ENCODE results near the gene LRMDA. TPM values are rescaled to one million over a fixed set of nuclear protein-coding genes. Genes with fewer than 3 reads are reported as not detected.

LRMDA gene
- polyA plus RNA-seq, 3 donors, result 39.8 to 59.6 (median 56.4) TPM

GRCh38 chr10:75468612-75469005 lies 37.2 kb downstream of the LRMDA start:
- peak overlapping the region; percentile 74 to 94 (median 90) for H3K27ac Mint-ChIP-seq
- peaks cover 45 to 51% of the 10 kb centered on the region in 2 donors for H3K4me1 ChIP-seq (ENCODE audit: control insufficient read depth in 1 of 2, insufficient read depth in 2 of 2, low read length in 2 of 2)
- peaks cover 80% of the 10 kb centered on the region for H3K79me2 ChIP-seq (ENCODE audit: insufficient read depth, low read length)
- no peak for TF ChIP-seq CTCF (IDR thresholded peaks at IDR 0.05)
- peak overlapping the region; percentile 39 for H3K4me2 ChIP-seq (replicated peaks; ENCODE audit: extremely low read depth, low read length, poor library complexity, severe bottlenecking)
- peaks cover 59% of the 10 kb centered on the region for H3K4me1 Mint-ChIP-seq
- peaks cover 0 to 6% of the 10 kb centered on the region in 2 donors for H3K36me3 ChIP-seq (replicated peaks in 1 of 2; ENCODE audit: control insufficient read depth in 1 of 2, insufficient read depth in 2 of 2, low read length in 2 of 2)
- intact Hi-C loops (cut with micrococcal nuclease), result loop anchor here (10.0 kb wide), 2 partner anchors 46 to 56 kb away; no protein-coding TSS in a partner anchor
- H2AFZ ChIP-seq (ENCODE audit: insufficient read depth, low read depth, low read length, poor library complexity, severe bottlenecking), result peak overlapping the region; percentile 48
- WGBS (ENCODE audit: insufficient coverage), result no CpG with 5 or more reads among the region's 7 CpGs
- peak overlapping the region; percentile 36 to 73 for H3K27ac ChIP-seq (ENCODE audit: low read depth in 1 of 2, low read length in 2 of 2)
- H3K36me3 Mint-ChIP-seq, result peaks cover 31 to 48% of the 10 kb centered on the region in 2 donors
- no peaks in the 10 kb centered on the region for H3K9me3 ChIP-seq (replicated peaks in 1 of 2; ENCODE audit: control insufficient read depth in 1 of 2, insufficient read depth in 1 of 2, low read length in 2 of 2)
- no peak overlapping the region for H3K4me3 Mint-ChIP-seq
- peaks cover 7% of the 10 kb centered on the region for H4K20me1 ChIP-seq (ENCODE audit: insufficient read depth, low read length)
- H3K9ac ChIP-seq (ENCODE audit: insufficient read depth, low read length, poor library complexity, severe bottlenecking), result no peak overlapping the region
- peak in 1 of 3 donors; percentile 5 for DNase-seq
- H3K27me3 ChIP-seq (ENCODE audit: control insufficient read depth in 2 of 2, insufficient read depth in 2 of 2, low read length in 2 of 2), result no peaks in the 10 kb centered on the region
- peaks cover 0 to 3% (median 0%) of the 10 kb centered on the region in 7 donors for H3K9me3 Mint-ChIP-seq
- no peaks in the 10 kb centered on the region for H3K27me3 Mint-ChIP-seq (ENCODE audit: low read depth in 3 of 3)
- H3K4me3 ChIP-seq (replicated peaks in 1 of 3; ENCODE audit: low read depth in 2 of 3, low read length in 3 of 3), result peak overlapping the region in 1 of 3 experiments; percentile 26

- peak overlapping the region in 1 of 3 experiments; percentile 26 for H3K4me3 ChIP-seq (replicated peaks in 1 of 3; ENCODE audit: low read depth in 2 of 3, low read length in 3 of 3)
- peak; percentile 87 to 95 (median 95) for DNase-seq
- H3K79me2 ChIP-seq (ENCODE audit: insufficient read depth, low read length), result peaks cover 80% of the 10 kb centered on the region
- no peak overlapping the region for H3K9ac ChIP-seq (ENCODE audit: insufficient read depth, low read length, poor library complexity, severe bottlenecking)
- peaks cover 59% of the 10 kb centered on the region for H3K4me1 Mint-ChIP-seq
- no peaks in the 10 kb centered on the region for H3K27me3 Mint-ChIP-seq (ENCODE audit: low read depth in 3 of 3)
- peaks cover 11% of the 10 kb centered on the region for H4K20me1 ChIP-seq (ENCODE audit: insufficient read depth, low read length)
- H3K27ac Mint-ChIP-seq, result peak overlapping the region; percentile 74 to 94 (median 91)
- peak overlapping the region; percentile 36 to 73 for H3K27ac ChIP-seq (ENCODE audit: low read depth in 1 of 2, low read length in 2 of 2)
- H3K36me3 ChIP-seq (replicated peaks in 1 of 2; ENCODE audit: control insufficient read depth in 1 of 2, insufficient read depth in 2 of 2, low read length in 2 of 2), result peaks cover 0 to 11% of the 10 kb centered on the region in 2 donors
- TF ChIP-seq CTCF (IDR thresholded peaks at IDR 0.05), result no peak
- intact Hi-C loops (cut with micrococcal nuclease), result loop anchor here (10.0 kb wide), 2 partner anchors 46 to 56 kb away; no protein-coding TSS in a partner anchor
- peak overlapping the region; percentile 48 for H2AFZ ChIP-seq (ENCODE audit: insufficient read depth, low read depth, low read length, poor library complexity, severe bottlenecking)
- peak overlapping the region; percentile 39 for H3K4me2 ChIP-seq (replicated peaks; ENCODE audit: extremely low read depth, low read length, poor library complexity, severe bottlenecking)
- H3K36me3 Mint-ChIP-seq, result peaks cover 29 to 45% of the 10 kb centered on the region in 2 donors
- peaks cover 0 to 3% (median 0%) of the 10 kb centered on the region in 7 donors for H3K9me3 Mint-ChIP-seq
- no peaks in the 10 kb centered on the region for H3K9me3 ChIP-seq (replicated peaks in 1 of 2; ENCODE audit: control insufficient read depth in 1 of 2, insufficient read depth in 1 of 2, low read length in 2 of 2)
- 24% methylated on average over 2 of the region's 3 CpGs for WGBS (ENCODE audit: insufficient coverage)
- H3K27me3 ChIP-seq (ENCODE audit: control insufficient read depth in 2 of 2, insufficient read depth in 2 of 2, low read length in 2 of 2), result no peaks in the 10 kb centered on the region
- H3K4me1 ChIP-seq (ENCODE audit: control insufficient read depth in 1 of 2, insufficient read depth in 2 of 2, low read length in 2 of 2), result peaks cover 45 to 51% of the 10 kb centered on the region in 2 donors
- H3K4me3 Mint-ChIP-seq, result no peak overlapping the region
These were observed 37.7 kb downstream of the LRMDA start for GRCh38 chr10:75469006-75469616.

Measured in CD14-positive monocyte (primary cell).